DMS53 (cell line): Measurements from ENCODE around the gene SLC2A9.
"Not testable (repeated sequence)": the region's sequence is repeated elsewhere in the genome, so short reads cannot be mapped to it uniquely, and the experiment has no call there.

Experiments used
- DNase-seq: peaks from one replicate; lab custom pipeline; 2025; lab: John Stamatoyannopoulos, UW

Gene SLC2A9

GRCh38 chr4:9820343-9820742, 201.0 kb downstream of the SLC2A9 start:
- no peak for DNase-seq

GRCh38 chr4:9816285-9816684, 205.0 kb downstream of the SLC2A9 start:
- no peak for DNase-seq

DNA sequence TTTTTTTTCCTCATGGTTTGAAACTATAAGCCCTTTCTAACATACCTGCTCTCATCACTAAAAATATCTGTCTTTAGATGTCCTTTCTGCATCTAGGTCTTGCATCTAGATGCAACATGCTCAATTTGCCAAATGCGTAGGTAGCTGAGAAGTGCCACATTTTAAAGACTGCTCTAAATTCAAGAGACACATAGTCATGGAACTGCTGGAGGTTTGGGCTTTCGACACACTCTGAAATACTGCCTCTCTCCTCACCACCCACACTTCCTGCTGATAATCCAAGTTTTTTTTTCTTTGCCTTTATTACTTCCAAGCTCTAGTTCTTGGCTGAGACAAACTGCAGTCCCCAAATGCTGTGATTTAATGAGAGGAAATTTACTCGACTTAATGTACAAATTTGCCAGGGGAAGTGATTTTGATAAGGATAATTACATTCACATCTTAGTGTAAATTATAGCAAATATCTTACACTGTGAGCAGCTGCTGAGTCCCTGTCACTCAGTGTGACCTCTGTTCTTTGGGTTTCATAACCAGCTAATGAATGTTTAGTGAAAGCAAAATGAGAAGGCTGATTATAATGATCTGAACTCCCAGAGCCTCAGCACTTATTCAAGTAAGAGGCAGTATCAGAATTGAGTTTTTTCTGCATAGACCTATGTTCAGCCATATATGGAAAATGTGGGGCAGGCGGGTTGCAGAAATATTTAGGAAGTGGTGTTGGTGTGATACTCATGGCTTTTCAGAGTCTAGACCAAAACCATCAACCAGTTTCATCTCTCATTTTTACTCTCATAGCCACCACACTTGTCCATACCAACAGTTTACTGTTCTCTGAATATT, 208.6 kb downstream of the SLC2A9 start:
- DNase-seq = no peak

- no peak for DNase-seq
Measured at GRCh38 chr4:9811806-9812205, 209.5 kb downstream of the SLC2A9 start.

DNA sequence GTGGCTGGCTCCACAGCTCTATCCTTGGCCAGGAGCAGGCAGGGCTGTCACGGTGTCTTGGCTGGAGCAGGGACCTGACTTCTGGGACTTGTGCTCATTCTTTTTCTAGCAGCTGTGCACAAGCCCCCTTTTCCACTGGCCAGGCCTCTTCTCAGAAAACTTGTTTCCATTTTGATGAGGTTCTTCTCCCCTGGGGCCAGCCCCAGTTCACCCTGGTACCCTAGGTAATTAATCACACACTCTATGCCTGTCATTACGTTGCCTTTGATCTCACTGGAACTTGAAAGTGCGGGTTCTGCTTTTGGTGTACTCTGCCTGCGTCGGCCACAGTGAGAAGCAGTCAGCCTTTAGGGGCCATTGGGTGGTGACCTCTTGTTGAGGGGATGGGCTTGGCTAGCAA, 213.2 kb downstream of the SLC2A9 start:
- no peak for DNase-seq

DNA sequence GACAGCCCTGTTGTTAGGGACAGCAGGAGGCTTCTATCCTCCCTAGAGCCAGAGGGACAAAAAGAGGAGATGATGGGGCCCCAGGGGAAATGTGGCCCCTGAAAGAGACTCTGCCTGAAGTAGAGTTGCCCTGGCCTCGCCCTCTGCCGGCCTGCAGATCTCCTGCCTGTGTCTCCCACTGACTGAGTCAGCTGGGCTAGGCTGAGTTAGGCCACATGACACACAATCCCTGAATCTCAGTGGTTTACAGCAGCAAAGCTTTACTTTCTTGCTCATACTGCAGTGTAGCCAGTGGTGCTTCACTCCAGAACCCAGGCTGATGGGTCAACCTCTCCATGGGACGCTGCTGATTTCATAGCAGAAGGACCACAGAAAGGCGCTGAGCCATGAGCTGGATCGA, 216.4 kb downstream of the SLC2A9 start:
- no peak for DNase-seq

GRCh38 chr4:9800848-9801247, 220.4 kb downstream of the SLC2A9 start:
- DNase-seq = no peak

DNA sequence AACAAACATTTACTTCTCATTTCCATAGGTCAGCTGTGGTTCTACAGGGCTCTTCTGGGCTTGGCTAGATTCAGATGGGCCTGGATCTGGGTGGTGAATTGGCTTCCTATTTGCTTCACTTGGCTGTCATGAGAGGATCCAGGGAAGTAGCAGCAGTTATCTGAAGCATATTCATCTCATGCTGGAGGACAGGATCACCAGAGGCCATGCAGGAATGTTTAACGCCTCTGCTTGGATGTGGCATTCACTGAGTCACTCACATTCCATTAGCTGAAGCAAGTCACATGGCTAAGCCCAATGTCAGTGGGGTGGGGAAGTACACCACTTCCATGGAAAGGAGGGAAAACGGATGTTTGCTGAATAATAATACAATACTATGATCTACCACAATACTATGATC, 224.7 kb downstream of the SLC2A9 start:
- DNase-seq = not testable (repeated sequence)

DNA sequence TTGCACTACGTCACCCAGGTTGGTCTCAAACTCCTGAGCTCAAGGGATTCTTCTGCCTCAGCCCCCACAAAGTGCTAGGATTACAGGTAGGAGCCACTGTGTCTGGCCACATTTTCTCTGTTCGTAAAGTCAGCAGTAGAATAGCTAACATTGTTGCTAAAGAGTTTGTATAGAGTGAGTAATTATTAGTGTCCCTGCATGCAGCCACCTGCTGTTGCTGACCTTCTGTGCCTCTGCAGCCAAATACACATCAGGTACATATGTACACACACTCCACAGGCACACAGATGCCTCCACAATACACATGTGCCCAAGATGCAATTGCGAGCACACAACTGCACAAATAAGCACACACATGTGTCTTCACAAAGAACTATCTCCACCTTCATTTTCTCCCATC, 228.9 kb downstream of the SLC2A9 start:
- no peak for DNase-seq

- DNase-seq = not testable (repeated sequence)
Measured at GRCh38 chr4:9785891-9786290, 235.4 kb downstream of the SLC2A9 start.

- DNase-seq = no peak
Measured at GRCh38 chr4:9782136-9782436, 239.2 kb downstream of the SLC2A9 start.

- DNase-seq = no peak
Measured at GRCh38 chr4:9781343-9782135, 239.8 kb downstream of the SLC2A9 start, which contains the start of gene DRD5. TSS of gene DRD5 (plus strand) at chr4:9781634. CDS start at chr4:9782030, 396 bp downstream.
